ENCODE data around the gene SFXN2. TPM values are rescaled to one million over a fixed set of nuclear protein-coding genes. Genes with fewer than 3 reads are reported as not detected.

The SFXN2 gene
- polyA plus RNA-seq, 2 of the 4 experiments (the other 2 are of a cell fraction), result 5.6 to 7.4 TPM

DNA sequence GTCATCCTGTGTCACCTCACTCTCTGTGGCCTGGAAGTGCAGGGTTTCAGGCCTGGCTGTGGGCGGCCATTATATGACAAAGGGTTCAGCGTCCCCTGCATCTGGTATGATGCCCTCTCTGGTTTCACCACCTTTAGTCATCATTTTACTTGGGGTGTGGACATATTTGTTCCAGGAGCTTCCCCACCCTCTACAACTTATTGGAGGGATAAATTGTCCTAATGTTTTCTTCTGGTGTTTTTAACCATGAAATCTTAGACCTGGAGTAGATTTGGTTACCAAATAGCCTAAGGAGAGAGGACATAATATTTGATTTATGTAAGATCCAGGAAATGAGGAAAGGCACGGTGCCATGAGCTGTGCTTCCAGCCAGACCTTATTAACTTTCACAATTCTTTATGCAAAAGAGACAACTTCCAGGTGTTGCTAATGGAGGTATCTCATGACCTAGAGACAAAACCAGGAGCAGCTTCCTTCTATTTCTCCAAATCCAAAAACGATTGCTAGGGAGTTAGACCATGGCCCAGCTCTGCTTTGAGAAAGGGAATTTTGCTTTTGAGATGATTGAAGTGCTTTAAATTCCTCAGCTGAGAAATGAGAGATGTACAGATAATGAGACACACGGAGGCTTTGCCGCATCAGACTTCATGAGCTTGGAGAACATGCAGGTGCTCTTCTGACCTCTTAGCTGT is 50.2 kb downstream of the SFXN2 start:
- ATAC-seq (no peak), DNase-seq (ENCODE audit: low read depth in 1 of 2, low spot score in 1 of 2) (no peak), FAIRE-seq (no peak)
- H3K4me1 ChIP-seq, result peaks cover 25% of the 10 kb centered on the region
- WGBS (ENCODE audit: missing lambda C conversion rate), result 59% methylated on average over 6 of the region's 6 CpGs
- no peak overlapping the region for H3K4me2 ChIP-seq
- H3K27ac ChIP-seq, result no peak overlapping the region
- ChIA-PET CTCF (interaction anchor here (1.0 to 3.0 kb wide), 6 partner anchors 11 to 69 kb away, joined by 3 to 13 read pairs (median 4); no protein-coding TSS in a partner anchor), POLR2A (no interaction called here)
- no peaks in the 10 kb centered on the region for H3K9me3 ChIP-seq
- TF ChIP-seq, protein P1, sequence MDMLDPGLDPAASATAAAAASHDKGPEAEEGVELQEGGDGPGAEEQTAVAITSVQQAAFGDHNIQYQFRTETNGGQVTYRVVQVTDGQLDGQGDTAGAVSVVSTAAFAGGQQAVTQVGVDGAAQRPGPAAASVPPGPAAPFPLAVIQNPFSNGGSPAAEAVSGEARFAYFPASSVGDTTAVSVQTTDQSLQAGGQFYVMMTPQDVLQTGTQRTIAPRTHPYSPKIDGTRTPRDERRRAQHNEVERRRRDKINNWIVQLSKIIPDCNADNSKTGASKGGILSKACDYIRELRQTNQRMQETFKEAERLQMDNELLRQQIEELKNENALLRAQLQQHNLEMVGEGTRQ (IDR thresholded peaks at IDR 0.05), result no peak
- TF ChIP-seq, protein P2, sequence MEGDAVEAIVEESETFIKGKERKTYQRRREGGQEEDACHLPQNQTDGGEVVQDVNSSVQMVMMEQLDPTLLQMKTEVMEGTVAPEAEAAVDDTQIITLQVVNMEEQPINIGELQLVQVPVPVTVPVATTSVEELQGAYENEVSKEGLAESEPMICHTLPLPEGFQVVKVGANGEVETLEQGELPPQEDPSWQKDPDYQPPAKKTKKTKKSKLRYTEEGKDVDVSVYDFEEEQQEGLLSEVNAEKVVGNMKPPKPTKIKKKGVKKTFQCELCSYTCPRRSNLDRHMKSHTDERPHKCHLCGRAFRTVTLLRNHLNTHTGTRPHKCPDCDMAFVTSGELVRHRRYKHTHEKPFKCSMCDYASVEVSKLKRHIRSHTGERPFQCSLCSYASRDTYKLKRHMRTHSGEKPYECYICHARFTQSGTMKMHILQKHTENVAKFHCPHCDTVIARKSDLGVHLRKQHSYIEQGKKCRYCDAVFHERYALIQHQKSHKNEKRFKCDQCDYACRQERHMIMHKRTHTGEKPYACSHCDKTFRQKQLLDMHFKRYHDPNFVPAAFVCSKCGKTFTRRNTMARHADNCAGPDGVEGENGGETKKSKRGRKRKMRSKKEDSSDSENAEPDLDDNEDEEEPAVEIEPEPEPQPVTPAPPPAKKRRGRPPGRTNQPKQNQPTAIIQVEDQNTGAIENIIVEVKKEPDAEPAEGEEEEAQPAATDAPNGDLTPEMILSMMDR (IDR thresholded peaks at IDR 0.05), result no peak
- no peak for TF ChIP-seq FOXS1 (CRISPR knock-in tag; IDR thresholded peaks at IDR 0.05)
- TF ChIP-seq ZFP36 (IDR thresholded peaks at IDR 0.05; ENCODE audit: borderline replicate concordance, partially characterized antibody), result no peak
- TF ChIP-seq RAD21 (conservative IDR thresholded peaks at IDR 0.05 in 1 of 2, IDR thresholded peaks at IDR 0.05 in 1 of 2), result no peak
- no peak for TF ChIP-seq NR3C1 (IDR thresholded peaks at IDR 0.05)
- no peak for TF ChIP-seq PHF8 (IDR thresholded peaks at IDR 0.05; ENCODE audit: borderline replicate concordance, low read depth)
- no peak for TF ChIP-seq MAZ (IDR thresholded peaks at IDR 0.05; ENCODE audit: borderline replicate concordance, low read depth, low read length)
- TF ChIP-seq HOXB5 (CRISPR knock-in tag; IDR thresholded peaks at IDR 0.05), result no peak
- no peak for TF ChIP-seq RFX5 (IDR thresholded peaks at IDR 0.05)
- H3K4me3 ChIP-seq, result no peak overlapping the region

DNA sequence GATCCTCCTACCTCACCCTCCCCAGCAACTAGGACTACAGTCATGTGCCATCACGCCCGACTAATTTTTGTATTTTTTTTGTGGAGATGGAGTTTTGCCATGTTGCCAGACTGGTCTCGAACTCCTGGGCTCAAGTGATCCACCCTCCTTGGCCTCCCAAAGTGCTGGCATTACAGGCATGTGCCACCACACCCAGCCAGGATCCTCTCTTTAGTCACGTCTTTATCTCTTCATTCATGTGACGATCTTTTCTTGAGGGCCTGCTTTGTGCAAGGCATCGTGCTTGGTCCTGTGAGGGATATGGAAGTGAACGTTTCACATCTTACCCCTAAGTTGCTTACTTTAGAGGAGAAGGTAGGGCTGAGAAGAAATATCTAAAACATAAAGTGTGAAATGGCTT is 50.9 kb downstream of the SFXN2 start:
- DNase-seq (ENCODE audit: low read depth in 1 of 2, low spot score in 1 of 2) (no peak), FAIRE-seq (no peak), ATAC-seq (no peak)
- 88% methylated on average over 7 of the region's 7 CpGs for WGBS (ENCODE audit: missing lambda C conversion rate)
- Histone ChIP-seq H3K9me3 (no peaks in the 10 kb centered on the region), H3K4me2 (no peak overlapping the region), H3K27ac (no peak overlapping the region), H3K4me1 (peaks cover 33% of the 10 kb centered on the region), H3K4me3 (no peak overlapping the region)
- CTCF ChIA-PET, result interaction anchor here (1.1 to 1.8 kb wide), 3 partner anchors 10 to 69 kb away, joined by 3 to 6 read pairs (median 4); no protein-coding TSS in a partner anchor
- TF ChIP-seq NR3C1 (IDR thresholded peaks at IDR 0.05) (no peak), CHD2 (IDR thresholded peaks at IDR 0.05; ENCODE audit: low read length, partially characterized antibody) (no peak), ESRRA (IDR thresholded peaks at IDR 0.05; ENCODE audit: borderline replicate concordance, low read length) (no peak), FOSL2 (IDR thresholded peaks at IDR 0.05) (no peak), FOSL2 (CRISPR knock-in tag; IDR thresholded peaks at IDR 0.05) (no peak), HEYL (CRISPR knock-in tag; IDR thresholded peaks at IDR 0.05) (no peak), JUNB (IDR thresholded peaks at IDR 0.05) (no peak), CBX2 (IDR thresholded peaks at IDR 0.05; ENCODE audit: borderline replicate concordance, low read depth) (no peak), HOXA7 (CRISPR knock-in tag; IDR thresholded peaks at IDR 0.05) (no peak), SREBF2 (IDR thresholded peaks at IDR 0.05) (no peak), HOXB13 (CRISPR knock-in tag; IDR thresholded peaks at IDR 0.05; ENCODE audit: low read depth) (no peak), KDM5A (IDR thresholded peaks at IDR 0.05) (no peak), PHF8 (IDR thresholded peaks at IDR 0.05; ENCODE audit: borderline replicate concordance, low read depth) (no peak), SMC3 (IDR thresholded peaks at IDR 0.05) (no peak), JUN (IDR thresholded peaks at IDR 0.05) (no peak), ZFP36 (IDR thresholded peaks at IDR 0.05; ENCODE audit: borderline replicate concordance, partially characterized antibody) (no peak), EHMT2 (IDR thresholded peaks at IDR 0.05; ENCODE audit: low read depth) (no peak)
- TF ChIP-seq, protein P3, sequence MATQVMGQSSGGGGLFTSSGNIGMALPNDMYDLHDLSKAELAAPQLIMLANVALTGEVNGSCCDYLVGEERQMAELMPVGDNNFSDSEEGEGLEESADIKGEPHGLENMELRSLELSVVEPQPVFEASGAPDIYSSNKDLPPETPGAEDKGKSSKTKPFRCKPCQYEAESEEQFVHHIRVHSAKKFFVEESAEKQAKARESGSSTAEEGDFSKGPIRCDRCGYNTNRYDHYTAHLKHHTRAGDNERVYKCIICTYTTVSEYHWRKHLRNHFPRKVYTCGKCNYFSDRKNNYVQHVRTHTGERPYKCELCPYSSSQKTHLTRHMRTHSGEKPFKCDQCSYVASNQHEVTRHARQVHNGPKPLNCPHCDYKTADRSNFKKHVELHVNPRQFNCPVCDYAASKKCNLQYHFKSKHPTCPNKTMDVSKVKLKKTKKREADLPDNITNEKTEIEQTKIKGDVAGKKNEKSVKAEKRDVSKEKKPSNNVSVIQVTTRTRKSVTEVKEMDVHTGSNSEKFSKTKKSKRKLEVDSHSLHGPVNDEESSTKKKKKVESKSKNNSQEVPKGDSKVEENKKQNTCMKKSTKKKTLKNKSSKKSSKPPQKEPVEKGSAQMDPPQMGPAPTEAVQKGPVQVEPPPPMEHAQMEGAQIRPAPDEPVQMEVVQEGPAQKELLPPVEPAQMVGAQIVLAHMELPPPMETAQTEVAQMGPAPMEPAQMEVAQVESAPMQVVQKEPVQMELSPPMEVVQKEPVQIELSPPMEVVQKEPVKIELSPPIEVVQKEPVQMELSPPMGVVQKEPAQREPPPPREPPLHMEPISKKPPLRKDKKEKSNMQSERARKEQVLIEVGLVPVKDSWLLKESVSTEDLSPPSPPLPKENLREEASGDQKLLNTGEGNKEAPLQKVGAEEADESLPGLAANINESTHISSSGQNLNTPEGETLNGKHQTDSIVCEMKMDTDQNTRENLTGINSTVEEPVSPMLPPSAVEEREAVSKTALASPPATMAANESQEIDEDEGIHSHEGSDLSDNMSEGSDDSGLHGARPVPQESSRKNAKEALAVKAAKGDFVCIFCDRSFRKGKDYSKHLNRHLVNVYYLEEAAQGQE (IDR thresholded peaks at IDR 0.05), result no peak
- TF ChIP-seq, protein P4, sequence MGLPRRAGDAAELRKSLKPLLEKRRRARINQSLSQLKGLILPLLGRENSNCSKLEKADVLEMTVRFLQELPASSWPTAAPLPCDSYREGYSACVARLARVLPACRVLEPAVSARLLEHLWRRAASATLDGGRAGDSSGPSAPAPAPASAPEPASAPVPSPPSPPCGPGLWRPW (IDR thresholded peaks at IDR 0.05), result no peak
- TF ChIP-seq, protein P5, sequence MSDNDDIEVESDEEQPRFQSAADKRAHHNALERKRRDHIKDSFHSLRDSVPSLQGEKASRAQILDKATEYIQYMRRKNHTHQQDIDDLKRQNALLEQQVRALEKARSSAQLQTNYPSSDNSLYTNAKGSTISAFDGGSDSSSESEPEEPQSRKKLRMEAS (IDR thresholded peaks at IDR 0.05), result no peak
- TF ChIP-seq, protein P2 (IDR thresholded peaks at IDR 0.05), result no peak
- POLR2A ChIA-PET, result interaction anchor here (1.0 kb wide), 1 partner anchor 22 kb away, joined by 5 read pairs; no protein-coding TSS in a partner anchor
